Effector memory CD8-positive, alpha-beta T cell (primary cell): Measurements from ENCODE around the gene RALA.

Experiments
- ATAC-seq: fragments of 150-1000 bp; cut with Tn5 transposase; replicated peaks from 2 replicates; pipeline ENCODE4 v1.10.0; 2021; ENCODE audit warnings: mild to moderate bottlenecking, moderate library complexity
- DNase-seq, 3 experiments: peaks; one replicate each; pipeline ENCODE4 v3.0.0; 2021
- H3K27ac Mint-ChIP-seq, 2 donors: one replicate each; pipeline ENCODE4 v1.8.0; 2022; ENCODE audit warnings: mild to moderate bottlenecking in 2 of 2, mixed read lengths in 2 of 2, moderate library complexity in 2 of 2
- H3K27me3 Mint-ChIP-seq, 2 donors: one replicate each; pipeline ENCODE4 v1.8.0; 2022; ENCODE audit warnings: mixed read lengths in 2 of 2
- H3K36me3 Mint-ChIP-seq: one replicate; pipeline ENCODE4 v1.8.0; 2022; ENCODE audit warnings: mild to moderate bottlenecking, moderate library complexity, mixed read lengths; ENCODE audit not compliant: insufficient read depth
- H3K4me1 Mint-ChIP-seq, 2 donors: one replicate each; pipeline ENCODE4 v1.8.0; 2022; ENCODE audit warnings: low read depth in 2 of 2, mixed read lengths in 2 of 2
- H3K4me3 Mint-ChIP-seq, 2 donors: one replicate each; pipeline ENCODE4 v1.8.0; 2022; ENCODE audit warnings: mild to moderate bottlenecking in 2 of 2, mixed read lengths in 2 of 2, moderate library complexity in 2 of 2
- H3K9me3 Mint-ChIP-seq, 2 donors: one replicate each; pipeline ENCODE4 v1.8.0; 2022; ENCODE audit warnings: mixed read lengths in 2 of 2
- total RNA-seq, 9 experiments: gene quantifications; one replicate each; lab custom pipeline; 2026; lab: John Stamatoyannopoulos, UW

The RALA gene
- 17.5 to 105 (median 58.5) reads per million in 9 experiments for total RNA-seq

GRCh38 chr7:39623047-39623731 lies at the start of gene RALA:
RALA (plus strand) TSS chr7:39623572; CDS start chr7:39686668, 63,096 bp downstream.
- ATAC-seq = peak; percentile 95
- DNase-seq = peak; percentile 84 to 85 (median 84)

GRCh38 chr7:39574673-39575349 lies 48.6 kb upstream of the RALA start:
- no peaks in the 10 kb centered on the region for H3K27me3 Mint-ChIP-seq
- no peak overlapping the region for H3K27ac Mint-ChIP-seq
- peaks cover 16% of the 10 kb centered on the region for H3K36me3 Mint-ChIP-seq
- no peaks in the 10 kb centered on the region for H3K9me3 Mint-ChIP-seq
- no peak overlapping the region for H3K4me3 Mint-ChIP-seq
- ATAC-seq = no peak
- no peak for DNase-seq
- H3K4me1 Mint-ChIP-seq = peaks cover under 1 to 5% of the 10 kb centered on the region in 2 donors

More at GRCh38 chr7:39623047-39623731, at the start of gene RALA:
- H3K27me3 Mint-ChIP-seq = no peaks in the 10 kb centered on the region
- H3K27ac Mint-ChIP-seq = peak within 1 kb of the TSS; percentile 92 to 94
- no peaks in the 10 kb centered on the region for H3K9me3 Mint-ChIP-seq
- peaks cover 4% of the 10 kb centered on the region for H3K36me3 Mint-ChIP-seq
- H3K4me1 Mint-ChIP-seq = peaks cover 23 to 41% of the 10 kb centered on the region in 2 donors
- H3K4me3 Mint-ChIP-seq = peak within 1 kb of the TSS; percentile 90 to 94

GRCh38 chr7:39577229-39577874 lies 46.0 kb upstream of the RALA start:
- Mint-ChIP-seq H3K27me3 (no peaks in the 10 kb centered on the region), H3K4me1 (peaks cover 0 to 5% of the 10 kb centered on the region in 2 donors), H3K27ac (no peak overlapping the region), H3K36me3 (peaks cover under 1% of the 10 kb centered on the region), H3K9me3 (no peaks in the 10 kb centered on the region), H3K4me3 (no peak overlapping the region)
- DNase-seq (no peak), ATAC-seq (no peak)

DNA sequence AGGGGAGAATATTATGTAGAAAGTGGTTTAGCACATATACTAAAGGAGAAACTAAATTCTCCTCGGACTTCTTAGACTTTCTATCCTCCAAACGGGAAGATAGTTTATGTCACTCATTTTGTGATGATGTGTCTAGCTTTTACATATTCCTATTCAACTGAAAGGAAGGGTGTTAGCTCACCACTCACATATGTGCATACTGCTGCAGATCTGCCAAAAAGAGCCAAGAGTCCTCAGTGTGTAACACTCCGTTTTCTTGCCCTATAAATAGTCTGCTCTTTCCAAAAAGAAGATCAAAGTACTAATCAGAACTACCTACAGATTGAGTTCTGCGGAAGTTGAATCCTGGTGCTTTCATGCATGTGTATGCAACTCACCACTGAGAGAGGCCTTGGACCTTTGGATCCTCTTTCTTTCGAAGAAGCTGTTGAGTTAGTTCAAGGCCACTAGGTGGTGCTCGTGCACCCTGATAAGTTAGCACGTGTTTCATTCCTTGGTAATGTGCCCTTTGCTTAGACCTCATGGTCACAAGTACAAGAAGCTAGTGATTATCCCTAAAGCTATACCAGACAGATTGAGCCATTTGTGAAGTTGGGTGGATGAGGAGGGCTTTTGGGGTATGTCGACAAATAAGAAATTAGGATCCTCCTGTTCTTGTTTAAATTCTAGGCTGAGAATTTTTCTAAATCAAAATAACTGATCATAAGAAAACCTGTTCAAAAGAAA lies 43.1 kb upstream of the RALA start:
- DNase-seq (peak; percentile 65 to 69 (median 67)), ATAC-seq (peak; percentile 89)
- no peaks in the 10 kb centered on the region for H3K36me3 Mint-ChIP-seq
- H3K9me3 Mint-ChIP-seq = no peaks in the 10 kb centered on the region
- no peak overlapping the region for H3K4me3 Mint-ChIP-seq
- no peaks in the 10 kb centered on the region for H3K27me3 Mint-ChIP-seq
- H3K4me1 Mint-ChIP-seq = peaks cover 0 to 5% of the 10 kb centered on the region in 2 donors
- H3K27ac Mint-ChIP-seq = peak overlapping the region in 1 of 2 donors; percentile 58

DNA sequence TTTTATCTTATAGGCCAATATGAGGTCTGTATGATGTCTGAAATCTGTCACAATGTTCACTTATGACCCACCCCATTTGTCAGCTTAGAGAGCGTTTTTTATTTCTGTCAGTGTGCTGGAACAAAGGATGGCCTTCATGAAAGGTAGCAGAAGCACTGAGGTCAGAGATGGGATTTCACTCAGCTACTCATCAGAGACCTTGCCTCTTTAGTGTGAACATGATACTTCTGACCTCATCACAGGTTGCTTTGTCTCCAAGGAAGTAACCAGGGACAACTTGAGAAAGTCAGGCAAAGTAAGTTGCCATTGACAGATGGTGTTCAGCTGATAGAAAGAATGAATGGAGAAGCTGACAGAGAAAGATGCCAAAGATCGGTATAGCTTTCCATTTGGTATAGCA lies 40.8 kb upstream of the RALA start:
- Mint-ChIP-seq H3K27ac (no peak overlapping the region), H3K27me3 (no peaks in the 10 kb centered on the region), H3K4me1 (peaks cover 0 to 5% of the 10 kb centered on the region in 2 donors), H3K9me3 (no peaks in the 10 kb centered on the region), H3K4me3 (no peak overlapping the region), H3K36me3 (no peaks in the 10 kb centered on the region)
- ATAC-seq = no peak
- no peak for DNase-seq

- H3K9me3 Mint-ChIP-seq = no peaks in the 10 kb centered on the region
- no peaks in the 10 kb centered on the region for H3K27me3 Mint-ChIP-seq
- peaks cover 0 to 5% of the 10 kb centered on the region in 2 donors for H3K4me1 Mint-ChIP-seq
- no peak for DNase-seq
- ATAC-seq = no peak
- no peaks in the 10 kb centered on the region for H3K36me3 Mint-ChIP-seq
- no peak overlapping the region for H3K4me3 Mint-ChIP-seq
- H3K27ac Mint-ChIP-seq = no peak overlapping the region
Measured at GRCh38 chr7:39583539-39583938, 39.8 kb upstream of the RALA start.

DNA sequence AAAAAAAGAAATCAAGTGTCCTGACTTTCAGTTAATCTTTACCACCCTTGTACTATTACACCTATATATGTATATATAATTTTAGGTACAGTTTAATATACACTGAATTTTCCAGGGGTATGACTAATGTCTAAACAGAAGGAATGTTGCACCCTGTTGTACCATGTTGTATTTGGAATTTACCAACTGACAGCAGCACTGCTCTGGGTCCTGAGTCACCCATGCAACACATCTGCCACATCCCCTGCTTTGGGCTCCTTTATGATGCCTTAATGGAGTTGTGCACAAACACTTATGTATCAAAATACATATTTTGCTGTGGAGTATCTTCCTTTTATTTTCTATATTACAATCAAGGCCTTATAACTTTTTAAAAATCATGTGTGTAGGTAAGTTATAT lies 36.0 kb upstream of the RALA start:
- Mint-ChIP-seq H3K4me3 (no peak overlapping the region), H3K9me3 (no peaks in the 10 kb centered on the region), H3K27me3 (no peaks in the 10 kb centered on the region), H3K4me1 (peaks cover 5% of the 10 kb centered on the region in 2 donors), H3K36me3 (no peaks in the 10 kb centered on the region), H3K27ac (no peak overlapping the region)
- ATAC-seq = no peak
- no peak for DNase-seq

DNA sequence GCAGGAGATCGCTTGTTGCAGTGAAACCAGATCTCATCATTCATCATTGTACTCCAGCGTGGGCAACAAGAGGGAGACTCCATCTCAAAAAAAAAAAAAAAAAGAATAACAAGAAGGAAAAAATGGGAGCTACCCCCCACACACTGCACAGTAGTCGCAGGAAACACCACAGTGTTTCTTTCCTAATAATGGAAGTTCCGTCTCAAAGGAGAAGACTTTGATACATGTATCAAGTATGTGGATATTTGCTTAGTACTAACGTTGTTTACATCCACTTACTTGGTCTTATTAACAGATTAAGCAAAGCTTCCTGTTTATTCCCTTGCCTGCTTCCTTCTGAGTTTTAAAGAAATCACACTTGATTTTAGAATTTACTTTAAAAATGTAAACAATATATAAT lies 35.0 kb upstream of the RALA start:
- H3K36me3 Mint-ChIP-seq = no peaks in the 10 kb centered on the region
- ATAC-seq (no peak), DNase-seq (no peak)
- no peaks in the 10 kb centered on the region for H3K9me3 Mint-ChIP-seq
- H3K4me3 Mint-ChIP-seq = no peak overlapping the region
- H3K27ac Mint-ChIP-seq = no peak overlapping the region
- peaks cover 5% of the 10 kb centered on the region in 2 donors for H3K4me1 Mint-ChIP-seq
- H3K27me3 Mint-ChIP-seq = no peaks in the 10 kb centered on the region

DNA sequence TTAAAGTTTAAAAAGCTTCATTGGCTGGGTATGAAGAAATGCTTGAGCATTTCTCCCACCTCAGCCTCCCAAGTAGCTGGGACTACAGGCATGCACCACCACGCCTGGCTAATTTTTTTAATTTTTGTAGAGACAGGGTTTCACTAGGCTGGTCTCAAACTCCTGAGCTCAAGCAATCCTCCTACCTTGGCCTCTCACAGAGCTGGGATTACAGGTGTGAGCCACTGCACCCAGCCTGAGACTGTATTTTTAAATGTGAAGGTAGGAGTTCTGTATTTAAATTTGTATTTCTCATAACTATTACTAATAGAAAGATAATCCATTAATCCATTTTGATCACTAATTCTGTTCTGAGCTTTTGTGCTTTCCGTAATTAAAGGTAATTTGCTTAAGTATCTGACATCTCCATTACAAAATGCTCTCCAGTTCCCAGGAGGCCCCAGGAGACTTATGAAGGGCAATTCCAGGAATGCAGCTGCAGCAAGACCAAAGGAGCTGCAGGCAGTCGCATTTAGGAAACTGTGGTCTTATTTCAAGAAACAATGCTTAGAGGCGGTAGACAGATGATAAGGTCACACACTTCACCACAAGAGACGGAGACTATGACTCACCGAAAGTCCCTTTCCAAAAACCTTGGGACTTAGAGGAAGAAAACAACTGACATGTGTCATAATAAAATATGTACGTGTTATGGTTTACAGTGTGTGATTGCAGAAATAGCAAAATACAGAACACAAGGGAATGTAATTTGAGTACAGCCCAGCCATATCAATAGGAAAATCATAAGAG lies 33.9 kb upstream of the RALA start:
- Mint-ChIP-seq H3K9me3 (no peaks in the 10 kb centered on the region), H3K36me3 (no peaks in the 10 kb centered on the region), H3K27ac (peak overlapping the region in 1 of 2 donors; percentile 10), H3K4me1 (peaks cover 5% of the 10 kb centered on the region in 2 donors), H3K4me3 (no peak overlapping the region), H3K27me3 (no peaks in the 10 kb centered on the region)
- DNase-seq (peak; percentile 8 to 19 (median 17)), ATAC-seq (peak; percentile 93)

DNA sequence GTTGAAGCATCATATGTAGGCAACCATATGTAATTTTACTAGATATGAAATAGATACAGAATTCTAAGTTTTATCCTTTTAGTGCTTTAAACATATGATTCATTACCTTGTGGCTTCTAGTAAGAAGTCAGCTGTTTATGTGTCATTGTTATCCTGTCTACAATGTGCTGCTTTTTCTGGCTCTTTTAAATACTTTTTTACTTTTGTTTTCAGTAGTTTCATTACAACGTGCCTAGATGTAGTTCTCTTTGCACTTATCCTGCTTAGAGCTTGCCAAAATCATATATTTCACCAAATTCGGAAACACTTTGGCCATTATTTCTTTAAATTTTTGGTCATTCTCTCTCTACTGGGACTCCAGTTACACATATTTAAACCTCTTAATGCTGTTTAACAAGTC lies 30.8 kb upstream of the RALA start:
- Mint-ChIP-seq H3K4me3 (no peak overlapping the region), H3K27ac (no peak overlapping the region), H3K9me3 (no peaks in the 10 kb centered on the region), H3K27me3 (peaks cover 7 to 9% of the 10 kb centered on the region in 2 donors), H3K4me1 (peaks cover 5% of the 10 kb centered on the region in 2 donors), H3K36me3 (no peaks in the 10 kb centered on the region)
- DNase-seq = no peak
- ATAC-seq = peak; percentile 18

GRCh38 chr7:39594988-39595620 lies 28.3 kb upstream of the RALA start:
- peaks cover 7 to 9% of the 10 kb centered on the region in 2 donors for H3K27me3 Mint-ChIP-seq
- no peak overlapping the region for H3K27ac Mint-ChIP-seq
- H3K9me3 Mint-ChIP-seq = no peaks in the 10 kb centered on the region
- ATAC-seq = no peak
- no peaks in the 10 kb centered on the region for H3K4me1 Mint-ChIP-seq
- H3K4me3 Mint-ChIP-seq = no peak overlapping the region
- H3K36me3 Mint-ChIP-seq = no peaks in the 10 kb centered on the region
- DNase-seq = no peak

DNA sequence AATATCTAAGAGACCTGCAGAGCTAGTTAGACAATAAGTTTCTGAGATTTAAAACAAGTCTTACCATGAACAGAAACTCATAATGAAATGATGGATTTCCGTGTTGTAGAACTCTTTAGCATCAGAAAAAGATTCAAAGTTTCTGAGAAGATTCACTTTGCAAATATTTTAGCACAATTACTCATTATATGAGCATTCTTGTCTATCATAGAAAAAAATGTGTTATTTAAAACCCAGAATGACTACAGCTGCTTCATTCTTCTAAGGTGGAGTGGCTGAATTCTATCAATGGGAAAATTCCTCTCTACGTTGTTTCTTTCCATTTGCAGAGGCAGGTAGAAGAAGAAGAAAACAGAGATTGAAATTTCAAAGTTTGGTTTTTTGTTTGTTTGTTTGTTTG lies 21.0 kb upstream of the RALA start:
- no peak overlapping the region for H3K27ac Mint-ChIP-seq
- H3K9me3 Mint-ChIP-seq = no peaks in the 10 kb centered on the region
- ATAC-seq (no peak), DNase-seq (no peak)
- H3K4me3 Mint-ChIP-seq = no peak overlapping the region
- peaks cover 0 to 4% of the 10 kb centered on the region in 2 donors for H3K4me1 Mint-ChIP-seq
- no peaks in the 10 kb centered on the region for H3K36me3 Mint-ChIP-seq
- peaks cover 15 to 20% of the 10 kb centered on the region in 2 donors for H3K27me3 Mint-ChIP-seq
